ENCODE results near the gene SMARCD1.
"Not testable (repeated sequence)": the region's sequence is repeated elsewhere in the genome, so short reads cannot be mapped to it uniquely, and the experiment has no call there.

SMARCD1 gene

DNA sequence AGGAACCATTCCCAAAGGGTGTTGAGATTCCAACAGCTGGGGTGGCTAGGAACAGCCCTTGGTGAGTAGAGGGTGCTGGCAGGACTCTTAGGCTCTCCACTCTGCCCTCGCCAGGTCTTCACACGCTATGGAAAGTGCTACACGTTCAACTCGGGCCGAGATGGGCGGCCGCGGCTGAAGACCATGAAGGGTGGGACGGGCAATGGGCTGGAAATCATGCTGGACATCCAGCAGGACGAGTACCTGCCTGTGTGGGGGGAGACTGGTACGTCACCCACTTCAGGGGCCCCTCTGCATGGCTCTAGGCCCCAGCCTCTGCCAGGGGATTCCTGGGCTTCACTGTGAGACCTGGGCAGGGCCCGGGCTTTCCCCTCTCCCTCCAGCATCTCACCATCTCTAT lies 8.0 kb upstream of the SMARCD1 start:
- DNase-seq (ENCODE audit: low read depth in 2 of 2) = no peak

DNA sequence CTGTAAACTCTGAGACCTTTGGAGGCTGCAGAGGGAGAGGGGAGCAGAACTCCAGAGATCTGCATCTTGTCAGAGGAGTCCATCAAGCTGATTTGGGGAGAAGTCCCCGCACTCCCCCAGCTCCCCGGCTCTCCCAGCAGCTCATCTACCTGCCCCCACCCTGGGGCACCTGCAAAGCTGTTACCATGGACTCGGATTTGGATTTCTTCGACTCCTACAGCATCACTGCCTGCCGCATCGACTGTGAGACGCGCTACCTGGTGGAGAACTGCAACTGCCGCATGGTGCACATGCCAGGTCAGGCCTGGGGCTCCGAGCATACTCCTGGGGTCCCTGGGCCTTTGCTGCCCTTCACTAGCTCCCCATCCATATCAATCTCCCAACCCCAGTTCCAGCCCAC lies 6.9 kb upstream of the SMARCD1 start:
- DNase-seq (ENCODE audit: low read depth in 2 of 2) = no peak

DNA sequence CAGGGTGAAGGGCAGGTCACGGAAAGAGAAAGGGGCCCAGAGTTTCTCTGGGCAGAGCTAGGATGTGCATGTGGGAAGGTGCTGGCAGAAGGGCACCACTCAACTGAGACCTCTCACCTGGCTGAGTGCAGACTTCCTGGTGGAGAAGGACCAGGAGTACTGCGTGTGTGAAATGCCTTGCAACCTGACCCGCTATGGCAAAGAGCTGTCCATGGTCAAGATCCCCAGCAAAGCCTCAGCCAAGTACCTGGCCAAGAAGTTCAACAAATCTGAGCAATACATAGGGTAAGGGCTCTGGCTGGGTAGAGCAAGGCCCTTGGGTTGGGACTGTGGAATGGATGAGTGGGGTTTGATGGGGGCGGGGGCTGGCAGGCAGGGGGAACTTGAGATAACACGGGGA lies 5.4 kb upstream of the SMARCD1 start:
- no peak for DNase-seq (ENCODE audit: low read depth in 2 of 2)

DNA sequence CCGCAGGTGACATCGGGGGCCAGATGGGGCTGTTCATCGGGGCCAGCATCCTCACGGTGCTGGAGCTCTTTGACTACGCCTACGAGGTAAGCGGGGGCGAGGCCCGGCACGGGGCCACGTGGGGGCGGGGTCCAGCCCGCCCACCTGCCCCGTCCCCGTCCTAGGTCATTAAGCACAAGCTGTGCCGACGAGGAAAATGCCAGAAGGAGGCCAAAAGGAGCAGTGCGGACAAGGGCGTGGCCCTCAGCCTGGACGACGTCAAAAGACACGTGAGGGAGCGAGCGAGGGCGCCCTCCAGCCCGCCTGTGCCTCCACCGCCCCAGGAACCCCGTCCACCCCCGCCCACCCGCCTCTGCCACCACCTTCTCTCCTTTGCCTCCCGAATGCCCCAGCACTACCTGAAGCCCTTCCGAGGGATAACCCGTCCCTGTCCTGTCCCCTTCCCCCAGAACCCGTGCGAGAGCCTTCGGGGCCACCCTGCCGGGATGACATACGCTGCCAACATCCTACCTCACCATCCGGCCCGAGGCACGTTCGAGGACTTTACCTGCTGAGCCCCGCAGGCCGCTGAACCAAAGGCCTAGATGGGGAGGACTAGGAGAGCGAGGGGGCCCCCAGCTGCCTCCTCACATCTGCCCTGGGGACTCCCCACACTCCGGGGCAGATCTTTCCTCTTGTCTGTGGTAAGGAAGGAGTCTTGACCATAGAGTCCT lies 3.9 kb upstream of the SMARCD1 start:
- no peak for DNase-seq (ENCODE audit: low read depth in 2 of 2)

DNA sequence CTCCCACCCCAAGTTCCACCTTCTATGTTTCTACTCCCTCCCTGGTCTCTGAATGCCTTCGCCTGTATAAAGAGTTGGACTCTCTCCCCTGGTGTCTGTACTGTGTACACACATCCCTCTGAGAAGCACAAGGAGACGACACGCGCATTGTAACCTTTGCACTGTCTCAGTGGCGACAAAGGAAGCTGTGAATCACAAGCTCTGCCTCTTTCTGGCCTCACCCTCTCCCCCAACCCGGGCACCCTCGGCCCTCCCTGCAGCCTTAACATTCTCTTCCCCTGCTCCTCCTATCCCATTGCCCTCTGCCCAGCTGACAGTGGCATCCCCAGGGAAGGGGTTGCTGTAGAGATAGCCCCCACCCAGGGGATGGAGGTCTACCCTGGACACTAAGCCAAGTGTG lies 2.5 kb upstream of the SMARCD1 start:
- DNase-seq (ENCODE audit: low read depth in 2 of 2) = no peak

DNA sequence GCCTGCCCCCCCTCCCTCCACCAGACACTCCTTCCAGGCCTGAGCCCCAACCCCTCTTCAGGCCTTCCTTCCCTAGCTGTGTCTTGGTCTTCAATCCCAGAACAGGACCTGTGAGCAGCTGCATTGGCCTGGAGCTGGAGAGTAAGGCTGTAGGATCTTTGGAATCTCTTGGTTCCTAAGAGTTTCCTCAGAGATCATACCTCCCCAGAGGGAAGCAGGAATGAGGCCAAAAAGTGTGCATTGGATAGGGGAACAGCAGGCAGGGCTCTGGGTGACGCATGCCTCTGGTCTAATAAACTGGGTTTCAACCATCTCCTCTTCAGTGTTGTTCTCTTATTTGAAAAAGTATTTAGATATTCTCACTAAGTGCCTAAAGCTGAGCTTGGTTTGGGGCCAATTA lies 1.8 kb upstream of the SMARCD1 start:
- no peak for DNase-seq (ENCODE audit: low read depth in 2 of 2)

DNA sequence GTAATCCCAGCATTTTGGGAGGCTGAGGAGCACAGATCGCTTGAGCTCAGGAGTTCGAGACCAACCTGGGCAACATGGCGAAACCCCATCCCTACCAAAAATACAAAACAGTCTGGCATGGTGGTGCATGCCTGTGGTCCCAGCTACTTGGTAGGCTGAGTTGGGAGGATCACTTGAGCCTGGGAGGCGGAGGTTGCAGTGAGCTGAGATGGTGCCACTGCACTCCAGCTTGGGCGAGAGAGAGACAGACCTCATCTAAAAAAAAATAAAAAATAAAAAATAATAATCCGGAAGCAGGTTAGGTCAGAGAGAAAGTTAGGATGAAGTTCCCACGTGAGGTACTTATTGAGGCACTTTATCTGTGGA lies 750 bp upstream of the SMARCD1 start:
- not testable (repeated sequence) for DNase-seq (ENCODE audit: low read depth in 2 of 2)

DNA sequence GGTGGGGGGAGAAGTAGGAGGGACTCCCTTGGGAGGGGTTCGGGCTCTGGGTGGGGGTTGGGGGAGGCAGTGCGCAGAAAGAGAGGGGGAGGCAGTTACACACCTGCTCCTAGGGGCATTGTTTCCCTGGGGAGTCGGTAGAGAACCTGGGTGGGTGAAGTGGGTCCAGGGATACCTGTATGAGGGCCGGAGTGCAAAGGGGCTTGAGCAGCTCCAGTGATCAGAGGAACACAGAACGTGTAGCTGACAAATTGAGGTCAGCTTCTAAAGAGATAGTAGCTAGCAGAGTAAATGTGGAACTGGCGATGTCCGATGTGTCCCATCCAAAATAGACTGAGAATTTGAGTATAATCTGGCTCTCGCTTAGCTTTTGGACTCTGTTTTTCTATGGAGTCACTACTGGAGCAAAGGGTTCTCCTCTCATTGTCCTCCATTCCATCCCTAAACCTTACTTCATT lies 502 bp downstream of the SMARCD1 start:
- DNase-seq (ENCODE audit: low read depth in 2 of 2) = no peak

DNA sequence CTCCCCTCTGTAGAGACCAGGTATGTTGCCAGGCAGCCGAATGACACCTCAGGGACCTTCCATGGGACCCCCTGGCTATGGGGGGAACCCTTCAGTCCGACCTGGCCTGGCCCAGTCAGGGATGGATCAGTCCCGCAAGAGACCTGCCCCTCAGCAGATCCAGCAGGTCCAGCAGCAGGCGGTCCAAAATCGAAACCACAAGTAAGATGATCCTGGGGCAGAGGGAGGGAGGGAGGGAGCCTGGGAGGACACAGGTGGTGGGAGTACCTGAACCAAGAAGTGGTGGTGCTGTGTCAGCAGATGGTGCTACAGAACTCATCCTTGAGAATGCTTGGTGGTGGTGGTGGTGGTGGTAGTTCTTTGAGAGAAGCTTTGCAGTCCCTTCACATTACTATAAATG lies 1.0 kb downstream of the SMARCD1 start:
- no peak for DNase-seq (ENCODE audit: low read depth in 2 of 2)

DNA sequence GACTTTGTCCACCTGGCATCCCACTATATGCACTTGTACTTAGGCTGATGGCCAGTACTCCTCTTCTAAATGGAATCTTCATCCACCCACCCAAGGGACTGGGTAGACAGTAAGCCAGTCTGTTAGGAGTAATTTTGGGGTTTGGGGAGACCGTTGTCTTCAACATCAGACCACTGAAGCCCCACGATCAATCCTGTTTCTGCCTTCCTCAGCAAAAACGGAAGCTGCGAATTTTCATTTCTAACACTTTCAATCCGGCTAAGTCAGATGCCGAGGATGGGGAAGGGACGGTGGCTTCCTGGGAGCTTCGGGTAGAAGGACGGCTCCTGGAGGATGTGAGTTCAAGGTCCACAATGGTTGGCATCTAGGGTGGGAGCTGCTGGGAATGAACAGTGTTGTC lies 2.0 kb downstream of the SMARCD1 start:
- DNase-seq (ENCODE audit: low read depth in 2 of 2) = no peak

DNA sequence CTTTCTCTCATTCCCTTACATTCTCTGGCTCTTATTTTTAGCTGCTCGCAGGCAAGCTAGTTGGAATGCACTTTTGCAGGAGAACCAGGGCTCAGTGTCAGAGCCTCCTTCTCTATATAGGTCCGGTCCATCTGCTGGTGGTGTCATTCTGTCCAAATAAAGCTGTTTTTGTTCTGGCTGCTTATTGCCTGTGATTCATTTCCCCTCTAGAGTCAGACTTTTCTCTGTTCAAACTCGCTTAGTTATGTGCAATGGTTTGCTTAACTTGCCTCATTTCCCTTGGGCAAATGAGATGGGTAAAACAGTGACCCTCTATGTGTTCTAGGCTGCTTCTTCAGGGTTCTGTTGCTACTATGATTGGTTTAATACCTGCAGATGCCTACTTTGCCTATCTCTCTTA lies 2.9 kb downstream of the SMARCD1 start:
- no peak for DNase-seq (ENCODE audit: low read depth in 2 of 2)

DNA sequence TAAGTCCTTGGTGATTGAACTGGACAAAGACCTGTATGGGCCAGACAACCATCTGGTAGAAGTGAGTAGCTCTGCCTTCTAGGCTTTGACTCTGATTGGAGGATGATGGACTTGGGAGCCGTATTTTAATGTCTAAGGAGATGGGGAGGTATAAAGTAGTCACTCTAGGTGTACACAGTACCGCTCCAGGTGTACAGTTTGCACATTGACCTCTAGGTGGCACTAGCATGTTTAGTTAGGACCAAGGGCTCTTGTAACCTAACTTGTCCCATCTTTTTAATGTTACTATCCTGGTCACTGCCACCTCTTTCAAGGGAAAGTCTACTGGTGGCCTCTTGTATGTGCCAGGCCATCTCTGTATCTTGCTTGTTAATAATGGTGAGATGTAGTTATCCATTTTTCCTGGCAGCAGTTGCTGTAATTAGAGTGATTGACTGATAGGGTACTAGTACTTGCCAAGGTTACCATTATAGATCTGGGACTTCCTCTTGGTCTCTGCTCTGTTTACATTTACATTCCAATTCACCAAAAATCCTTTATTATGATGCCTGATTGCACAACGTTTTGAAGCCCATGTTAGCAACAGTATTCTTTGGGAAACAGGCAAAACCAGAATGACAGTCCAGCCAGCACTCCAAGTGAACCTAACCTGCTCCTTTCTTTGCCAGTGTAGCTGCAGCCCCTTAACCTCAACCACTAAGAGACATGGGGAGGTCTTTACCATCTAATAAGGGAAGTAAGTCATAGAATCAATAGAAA lies 3.6 kb downstream of the SMARCD1 start:
- DNase-seq (ENCODE audit: low read depth in 2 of 2) = no peak

DNA sequence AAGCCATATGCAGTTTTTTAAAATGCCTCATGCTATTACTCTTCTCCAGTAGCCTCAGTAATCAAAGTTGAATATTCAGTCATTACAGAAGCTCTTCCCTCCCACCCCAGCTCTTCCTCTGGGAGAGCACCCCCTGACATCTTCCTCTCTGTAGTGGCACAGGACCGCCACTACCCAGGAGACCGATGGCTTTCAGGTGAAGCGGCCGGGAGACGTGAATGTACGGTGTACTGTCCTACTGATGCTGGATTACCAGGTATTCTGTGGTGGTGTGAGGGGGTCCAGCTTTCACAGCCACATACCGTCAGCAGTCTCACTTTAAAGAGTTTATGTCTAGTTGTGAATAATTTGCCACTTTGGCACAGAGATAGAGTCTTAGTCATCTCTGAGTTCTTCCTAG lies 4.6 kb downstream of the SMARCD1 start:
- no peak for DNase-seq (ENCODE audit: low read depth in 2 of 2)

DNA sequence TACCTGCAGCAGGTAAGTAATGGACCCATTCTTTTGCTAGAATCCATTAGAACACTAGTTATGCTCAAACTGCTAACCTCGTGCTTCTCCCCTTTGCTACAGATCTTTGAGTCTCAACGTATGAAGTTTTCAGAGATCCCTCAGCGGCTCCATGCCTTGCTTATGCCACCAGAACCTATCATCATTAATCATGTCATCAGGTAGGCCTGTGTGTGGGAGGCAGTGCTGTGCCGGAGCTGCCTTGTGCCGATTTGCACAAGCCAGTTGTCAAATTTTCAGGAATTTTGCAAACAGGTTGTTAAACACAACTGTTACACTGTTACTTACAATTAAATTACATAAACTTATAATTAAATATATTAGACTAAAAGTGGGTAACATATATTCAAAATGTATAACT lies 5.2 kb downstream of the SMARCD1 start:
- DNase-seq (ENCODE audit: low read depth in 2 of 2) = no peak

DNA sequence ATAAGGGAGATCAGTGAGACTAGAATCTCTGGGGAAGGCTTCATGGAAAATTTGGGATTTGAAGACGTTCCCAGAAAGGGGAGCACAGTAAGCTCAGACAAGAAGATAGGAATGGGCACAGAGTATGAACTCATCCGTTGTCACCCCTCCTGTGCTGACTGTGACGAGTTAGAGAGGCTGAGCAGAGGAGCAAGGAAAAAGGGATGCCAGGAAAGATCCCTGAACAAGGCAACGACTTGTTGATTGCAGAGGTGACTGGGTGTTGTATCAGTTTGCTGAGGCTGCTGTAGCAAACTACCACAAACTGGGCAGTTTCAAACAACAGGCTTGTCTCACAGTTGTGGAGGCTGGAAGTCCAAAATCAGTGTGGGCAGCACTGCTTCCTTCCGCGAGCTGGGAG lies 12.8 kb downstream of the SMARCD1 start:
- DNase-seq (ENCODE audit: low read depth in 2 of 2) = no peak

DNA sequence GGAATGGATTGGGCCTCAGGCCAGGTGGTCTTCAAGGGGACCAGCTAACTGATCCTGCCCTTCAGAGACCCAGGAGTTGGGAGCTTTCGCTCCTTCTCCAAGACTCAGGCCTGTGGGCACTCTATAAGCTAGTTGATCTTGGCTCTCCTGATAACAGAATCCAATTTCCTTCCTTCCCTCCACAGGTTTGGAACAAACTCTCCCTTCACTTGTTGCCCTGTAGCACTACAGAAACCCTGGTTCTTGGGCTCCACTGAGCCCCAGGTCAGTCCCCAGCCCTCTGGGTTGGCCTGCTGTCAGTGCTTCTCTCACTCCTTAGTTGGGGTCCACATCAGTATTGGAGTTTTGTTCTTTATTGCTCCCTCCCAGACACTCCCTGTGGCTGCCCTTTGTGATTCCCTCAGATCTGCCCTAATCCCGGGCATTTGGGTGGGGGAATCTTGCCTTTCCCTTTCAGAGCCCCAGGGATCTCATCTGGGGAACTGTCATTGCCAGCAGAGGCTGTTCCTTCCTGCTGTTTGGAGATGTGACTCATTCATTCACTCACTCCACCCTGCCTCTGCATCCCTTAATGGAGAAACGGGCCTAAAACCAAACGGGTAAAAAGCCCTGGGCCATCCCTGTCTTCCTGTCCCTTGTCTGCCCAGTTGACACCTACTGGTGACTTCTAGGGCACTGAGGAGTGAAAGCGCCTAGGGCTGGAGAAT lies 14.3 kb downstream of the SMARCD1 start:
- no peak for DNase-seq (ENCODE audit: low read depth in 2 of 2)

DNA sequence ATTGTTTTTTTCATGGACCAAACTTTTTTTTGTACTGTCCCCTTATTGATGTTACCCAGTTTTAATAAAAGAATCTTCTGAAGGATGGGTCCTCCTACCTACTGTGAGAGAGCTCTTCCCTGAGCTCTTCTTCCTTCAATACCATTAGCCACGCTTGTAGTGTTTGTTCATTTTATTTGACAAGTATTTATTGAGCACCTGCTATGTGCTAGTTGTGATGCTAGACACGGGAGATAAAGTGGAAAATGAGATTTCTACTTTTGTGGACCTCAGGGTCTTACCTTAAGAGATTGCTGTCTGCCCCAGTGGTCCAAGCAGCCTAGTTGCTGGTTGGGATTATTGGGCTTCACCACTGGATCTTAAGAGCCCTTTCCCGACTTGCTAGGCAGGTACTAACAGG lies 15.4 kb downstream of the SMARCD1 start:
- DNase-seq (ENCODE audit: low read depth in 2 of 2) = no peak

DNA sequence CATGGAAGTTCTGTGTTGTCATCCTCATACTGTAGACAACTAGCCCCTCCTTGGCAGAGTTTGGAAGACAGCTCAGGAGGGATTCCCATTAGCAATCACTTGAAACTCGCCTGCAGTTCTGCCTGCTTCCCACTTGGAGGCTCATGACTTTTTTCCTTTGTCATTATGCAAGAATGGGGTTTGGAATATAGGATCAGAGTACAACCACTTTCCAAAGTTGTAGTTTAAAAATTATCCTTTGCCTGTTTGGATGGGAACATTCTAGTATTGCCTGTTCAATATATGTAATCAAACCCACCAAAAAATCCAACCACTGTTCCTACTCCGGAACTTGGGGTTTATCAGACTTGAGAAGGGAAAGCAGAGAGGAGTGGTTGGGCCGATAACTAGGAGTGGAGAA lies 16.5 kb downstream of the SMARCD1 start:
- DNase-seq (ENCODE audit: low read depth in 2 of 2) = no peak

DNA sequence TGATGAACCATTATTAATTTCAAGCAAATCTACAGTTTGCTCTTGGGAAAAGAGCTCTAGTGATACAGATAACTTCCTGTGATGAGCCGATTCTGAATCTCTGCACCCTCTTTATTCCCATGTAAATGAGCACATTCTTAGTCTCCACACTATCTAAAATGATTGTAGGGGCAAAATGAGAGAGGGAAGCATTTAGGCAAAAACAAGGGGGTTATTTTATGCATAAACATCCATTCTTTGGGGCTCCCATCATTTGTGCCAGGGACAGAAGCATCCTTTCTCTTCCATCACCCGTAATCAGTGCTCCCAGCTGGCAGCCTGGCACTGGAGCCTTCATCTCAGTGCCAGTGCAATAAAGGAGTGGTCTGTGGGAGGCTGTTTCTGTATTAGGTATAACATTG lies 17.0 kb downstream of the SMARCD1 start:
- no peak for DNase-seq (ENCODE audit: low read depth in 2 of 2)

DNA sequence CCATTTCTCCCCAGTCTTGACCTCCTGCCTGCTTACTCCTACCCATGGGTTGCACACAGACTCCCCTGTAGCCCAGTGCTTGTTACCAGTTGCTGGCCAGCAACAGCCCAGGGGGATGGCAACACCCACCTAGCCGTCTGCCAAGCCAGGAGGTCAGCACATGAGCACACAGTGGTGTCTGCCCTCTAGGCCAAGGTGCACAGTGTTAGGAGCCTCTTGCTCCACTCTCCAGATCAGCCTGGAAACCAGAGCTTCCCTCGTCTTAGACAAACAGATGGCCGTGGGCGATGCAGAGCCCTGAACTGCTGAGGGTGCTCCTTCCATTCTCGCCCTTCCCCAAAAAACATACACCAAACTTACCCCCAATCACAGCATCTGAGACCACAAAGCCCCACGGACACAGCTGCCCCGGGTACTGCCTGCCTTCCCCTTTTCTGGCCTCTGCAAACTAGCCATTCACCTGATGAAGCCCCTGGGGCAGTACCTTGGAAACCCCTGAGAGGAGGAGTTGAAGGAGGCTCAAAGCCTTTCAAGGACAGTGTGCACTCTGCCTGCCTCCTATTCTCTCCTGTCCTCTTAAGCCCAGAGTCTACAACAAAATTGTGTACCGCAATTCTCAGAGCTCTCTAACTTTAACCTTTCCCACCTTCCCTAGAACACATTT lies 17.6 kb downstream of the SMARCD1 start:
- no peak for DNase-seq (ENCODE audit: low read depth in 2 of 2)

DNA sequence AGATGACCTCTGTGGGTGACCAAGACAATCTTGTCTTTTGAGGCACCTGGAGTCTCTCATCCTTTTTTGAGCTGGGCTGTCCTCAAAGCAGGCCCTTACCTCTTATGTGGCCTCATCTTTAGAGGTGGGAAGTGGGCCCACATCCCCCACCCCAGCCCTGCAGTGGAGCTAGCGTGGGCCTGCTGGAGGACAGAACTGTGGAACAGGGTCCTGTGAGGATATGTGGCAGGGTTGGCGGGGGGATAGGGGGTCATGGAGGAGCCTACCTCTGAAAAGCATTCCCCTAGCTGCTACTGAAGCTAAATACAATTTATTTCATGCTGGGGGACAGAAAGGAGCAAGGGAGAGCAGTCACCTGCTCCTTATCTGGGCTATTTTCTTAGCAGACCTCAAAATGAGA lies 18.2 kb downstream of the SMARCD1 start:
- no peak for DNase-seq (ENCODE audit: low read depth in 2 of 2)

DNA sequence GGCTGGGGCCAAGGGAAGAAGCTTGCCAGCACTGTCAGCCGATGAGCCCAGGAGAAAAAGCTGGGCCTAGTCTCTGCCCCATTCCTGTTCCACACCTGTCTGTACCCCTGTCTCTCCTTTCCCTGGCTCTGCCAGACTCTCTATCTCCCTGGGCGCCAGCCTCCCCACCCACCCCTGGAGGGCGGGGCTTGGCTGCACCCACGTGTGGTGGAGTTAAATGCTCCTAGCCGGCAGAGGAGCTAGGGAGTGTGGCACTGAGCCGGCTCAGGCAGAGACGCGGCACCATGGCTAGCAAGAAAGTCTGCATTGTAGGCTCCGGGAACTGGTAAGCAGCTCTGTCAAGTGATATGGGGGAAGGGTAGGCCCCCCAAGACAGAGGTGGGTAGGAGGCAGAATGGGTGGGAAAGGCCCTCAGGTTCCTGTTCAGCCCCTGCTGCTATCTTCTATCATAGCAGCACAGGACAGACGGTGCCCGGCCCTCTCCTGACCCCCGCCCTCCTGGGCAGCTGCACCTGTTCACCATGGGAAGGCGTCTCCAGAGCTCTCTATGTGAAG lies 18.7 kb downstream of the SMARCD1 start, which contains the start of gene GPD1:
Gene GPD1 (plus strand): TSS at position 242 of the 555 bp plus-strand sequence. CDS start 43 bp downstream, at position 285.
- no peak for DNase-seq (ENCODE audit: low read depth in 2 of 2)

All from fibroblast of skin of left quadriceps (primary cell).